ENCODE measurements around the gene ATP4B. TPM values are rescaled to one million over a fixed set of nuclear protein-coding genes. Genes with fewer than 3 reads are reported as not detected.

ATP4B gene
- polyA plus RNA-seq, 1 of the 3 experiments (the other 2 are of a cell fraction), result not detected

DNA sequence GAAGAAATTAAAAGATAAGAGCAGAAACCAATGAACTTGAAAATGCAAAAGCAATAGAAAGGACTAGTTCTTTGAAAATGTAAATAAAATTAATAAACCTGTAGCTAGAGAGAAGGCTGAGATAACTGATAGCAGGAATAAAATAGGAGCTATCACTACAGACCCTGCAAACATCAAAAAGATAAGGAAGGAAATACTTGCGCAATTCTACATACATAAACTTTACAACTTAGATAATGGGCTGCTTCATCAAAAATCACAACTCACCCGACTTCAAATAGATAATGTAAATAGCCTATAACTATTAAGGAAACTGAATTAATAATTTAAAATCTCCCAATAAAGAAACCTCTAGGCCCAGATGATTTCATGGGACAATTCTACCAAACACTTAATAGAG is 3.5 kb upstream of the ATP4B start (continued):
- TF ChIP-seq, protein P1, sequence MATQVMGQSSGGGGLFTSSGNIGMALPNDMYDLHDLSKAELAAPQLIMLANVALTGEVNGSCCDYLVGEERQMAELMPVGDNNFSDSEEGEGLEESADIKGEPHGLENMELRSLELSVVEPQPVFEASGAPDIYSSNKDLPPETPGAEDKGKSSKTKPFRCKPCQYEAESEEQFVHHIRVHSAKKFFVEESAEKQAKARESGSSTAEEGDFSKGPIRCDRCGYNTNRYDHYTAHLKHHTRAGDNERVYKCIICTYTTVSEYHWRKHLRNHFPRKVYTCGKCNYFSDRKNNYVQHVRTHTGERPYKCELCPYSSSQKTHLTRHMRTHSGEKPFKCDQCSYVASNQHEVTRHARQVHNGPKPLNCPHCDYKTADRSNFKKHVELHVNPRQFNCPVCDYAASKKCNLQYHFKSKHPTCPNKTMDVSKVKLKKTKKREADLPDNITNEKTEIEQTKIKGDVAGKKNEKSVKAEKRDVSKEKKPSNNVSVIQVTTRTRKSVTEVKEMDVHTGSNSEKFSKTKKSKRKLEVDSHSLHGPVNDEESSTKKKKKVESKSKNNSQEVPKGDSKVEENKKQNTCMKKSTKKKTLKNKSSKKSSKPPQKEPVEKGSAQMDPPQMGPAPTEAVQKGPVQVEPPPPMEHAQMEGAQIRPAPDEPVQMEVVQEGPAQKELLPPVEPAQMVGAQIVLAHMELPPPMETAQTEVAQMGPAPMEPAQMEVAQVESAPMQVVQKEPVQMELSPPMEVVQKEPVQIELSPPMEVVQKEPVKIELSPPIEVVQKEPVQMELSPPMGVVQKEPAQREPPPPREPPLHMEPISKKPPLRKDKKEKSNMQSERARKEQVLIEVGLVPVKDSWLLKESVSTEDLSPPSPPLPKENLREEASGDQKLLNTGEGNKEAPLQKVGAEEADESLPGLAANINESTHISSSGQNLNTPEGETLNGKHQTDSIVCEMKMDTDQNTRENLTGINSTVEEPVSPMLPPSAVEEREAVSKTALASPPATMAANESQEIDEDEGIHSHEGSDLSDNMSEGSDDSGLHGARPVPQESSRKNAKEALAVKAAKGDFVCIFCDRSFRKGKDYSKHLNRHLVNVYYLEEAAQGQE (IDR thresholded peaks at IDR 0.05; ENCODE audit: low read depth, low read length), result no peak
- no peak for TF ChIP-seq NRF1 (IDR thresholded peaks at IDR 0.05; ENCODE audit: low read depth, low read length)
- no peak for TF ChIP-seq TAF1 (IDR thresholded peaks at IDR 0.05; ENCODE audit: borderline replicate concordance, low read depth, low read length)
- TF ChIP-seq GABPA (IDR thresholded peaks at IDR 0.05; ENCODE audit: low read depth), result no peak

GRCh38 chr13:113660066-113660465 is 2.1 kb upstream of the ATP4B start:
- no peaks in the 10 kb centered on the region for H3K27me3 ChIP-seq (ENCODE audit: insufficient read depth)
- POLR2A ChIA-PET, result no interaction called here

More at GRCh38 chr13:113660066-113660465, 2.1 kb upstream of the ATP4B start:
- Histone ChIP-seq H3K36me3 (replicated peaks in 1 of 2; ENCODE audit: control insufficient read depth in 1 of 2, insufficient read depth in 2 of 2, low read length in 1 of 2) (no peaks in the 10 kb centered on the region), H2AFZ (ENCODE audit: low read depth) (no peak overlapping the region), H3K4me2 (no peak overlapping the region), H3F3A (replicated peaks; ENCODE audit: insufficient read depth) (no peaks in the 10 kb centered on the region), H3K27ac (ENCODE audit: low read depth in 2 of 2, low read length in 1 of 2) (no peak overlapping the region), H3K9me2 (no peaks in the 10 kb centered on the region), H3K79me2 (ENCODE audit: insufficient read depth) (no peaks in the 10 kb centered on the region), H3K9me3 (peaks cover 14% of the 10 kb centered on the region; the same call in 1 of the 2 replicates), H3K9ac (no peak overlapping the region), H3K4me3 (ENCODE audit: low read depth in 2 of 2, low read length in 1 of 2) (no peak overlapping the region), H3K4me1 (ENCODE audit: control insufficient read depth in 1 of 2, insufficient read depth in 2 of 2, low read depth in 1 of 2, low read length in 1 of 2) (no peaks in the 10 kb centered on the region; a peak in 1 of 4 replicates), H4K20me1 (ENCODE audit: insufficient read depth) (no peaks in the 10 kb centered on the region)
- no peak for DNase-seq
- WGBS (ENCODE audit: low lambda C conversion rate), result 71% methylated on average over 3 of the region's 3 CpGs
- CTCF ChIA-PET, result interaction anchor here (1.7 kb wide), 1 partner anchor 65 kb away, joined by 4 read pairs; no protein-coding TSS in a partner anchor
- no peak for TF ChIP-seq USF1 (IDR thresholded peaks at IDR 0.05; ENCODE audit: borderline replicate concordance, low read depth)
- TF ChIP-seq POLR2AphosphoS5 (IDR thresholded peaks at IDR 0.05; ENCODE audit: low read depth, low read length), result no peak
- TF ChIP-seq, protein P2, sequence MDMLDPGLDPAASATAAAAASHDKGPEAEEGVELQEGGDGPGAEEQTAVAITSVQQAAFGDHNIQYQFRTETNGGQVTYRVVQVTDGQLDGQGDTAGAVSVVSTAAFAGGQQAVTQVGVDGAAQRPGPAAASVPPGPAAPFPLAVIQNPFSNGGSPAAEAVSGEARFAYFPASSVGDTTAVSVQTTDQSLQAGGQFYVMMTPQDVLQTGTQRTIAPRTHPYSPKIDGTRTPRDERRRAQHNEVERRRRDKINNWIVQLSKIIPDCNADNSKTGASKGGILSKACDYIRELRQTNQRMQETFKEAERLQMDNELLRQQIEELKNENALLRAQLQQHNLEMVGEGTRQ (IDR thresholded peaks at IDR 0.05; ENCODE audit: borderline replicate concordance, low read depth, low read length), result no peak
- TF ChIP-seq ELF1 (IDR thresholded peaks at IDR 0.05), result no peak
- no peak for TF ChIP-seq TAF1 (IDR thresholded peaks at IDR 0.05; ENCODE audit: borderline replicate concordance, low read depth, low read length)
- TF ChIP-seq, protein P1 (IDR thresholded peaks at IDR 0.05; ENCODE audit: low read depth, low read length), result no peak
- no peak for TF ChIP-seq GATA2 (CRISPR knock-in tag; IDR thresholded peaks at IDR 0.05)
- no peak for TF ChIP-seq FOXM1 (IDR thresholded peaks at IDR 0.05; ENCODE audit: low read depth)
- TF ChIP-seq SIN3A (IDR thresholded peaks at IDR 0.05; ENCODE audit: borderline replicate concordance, low read depth, low read length), result no peak
- TF ChIP-seq MXI1 (IDR thresholded peaks at IDR 0.05; ENCODE audit: low read depth, low read length), result no peak
- TF ChIP-seq NRF1 (IDR thresholded peaks at IDR 0.05; ENCODE audit: low read depth, low read length), result no peak
- TF ChIP-seq EZH2phosphoT487 (IDR thresholded peaks at IDR 0.05; ENCODE audit: borderline replicate concordance, low read depth), result no peak
- no peak for TF ChIP-seq FOXJ3 (CRISPR knock-in tag; IDR thresholded peaks at IDR 0.05)
- TF ChIP-seq JUND (IDR thresholded peaks at IDR 0.05), result no peak
